A549 (cell line): ENCODE measurements around the gene GPNMB.

Experiments
- EHMT2 ChIP-seq: fragments of 200-600 bp; sonication (generic); IDR thresholded peaks from 2 replicates; pipeline ENCODE4 v1.6.1; 2016; ENCODE audit warnings: antibody characterized with exemption, low read depth, mild to moderate bottlenecking, moderate library complexity
- HOXA7 ChIP-seq: fragments of 250-450 bp; sonication (Bioruptor Pico); IDR thresholded peaks from 2 replicates; pipeline ENCODE4 v1.5.0; 2020; ENCODE audit warnings: mild to moderate bottlenecking, moderate library complexity
- JUNB ChIP-seq: fragments of >200 bp; sonication (Bioruptor Twin); formaldehyde crosslinking; IDR thresholded peaks from 2 replicates; pipeline ENCODE4 v1.6.1; 2016
- RCOR1 ChIP-seq: fragments of 150-350 bp; IDR thresholded peaks from 2 replicates; pipeline ENCODE4 v1.6.1; 2014; ENCODE audit warnings: antibody characterized with exemption, low read length, low read depth
- RFX5 ChIP-seq: fragments of 450-650 bp; IDR thresholded peaks from 2 replicates; pipeline ENCODE4 v1.7.1; 2014; ENCODE audit warnings: antibody characterized with exemption, mild to moderate bottlenecking, moderate library complexity
- SMC3 ChIP-seq: fragments of >200 bp; sonication (Bioruptor Twin); formaldehyde crosslinking; IDR thresholded peaks from 3 replicates; pipeline ENCODE4 v1.6.1; 2018; ENCODE audit warnings: inconsistent platforms
- TFCP2L1 ChIP-seq: fragments of 250-450 bp; sonication (Bioruptor Pico); IDR thresholded peaks from 2 replicates; pipeline ENCODE4 v1.5.0; 2021; ENCODE audit warnings: mild to moderate bottlenecking
- TF ChIP-seq, protein P1 (sequence below): fragments of >200 bp; sonication (Bioruptor Twin); formaldehyde crosslinking; IDR thresholded peaks from 3 replicates; pipeline ENCODE4 v1.5.1; 2016
- TF ChIP-seq, protein P2 (sequence below): IDR thresholded peaks from 2 replicates; pipeline ENCODE4 v1.6.1; 2012
- TF ChIP-seq, protein P3 (sequence below): fragments of 200-600 bp; sonication (generic); IDR thresholded peaks from 2 replicates; pipeline ENCODE4 v1.6.1; 2016; ENCODE audit warnings: antibody characterized with exemption, mild to moderate bottlenecking, moderate library complexity
- TF ChIP-seq, protein P4 (sequence below): fragments of 450-650 bp; IDR thresholded peaks from 2 replicates; pipeline ENCODE4 v1.6.1; 2014; ENCODE audit warnings: antibody characterized with exemption

- TF ChIP-seq, protein P1, sequence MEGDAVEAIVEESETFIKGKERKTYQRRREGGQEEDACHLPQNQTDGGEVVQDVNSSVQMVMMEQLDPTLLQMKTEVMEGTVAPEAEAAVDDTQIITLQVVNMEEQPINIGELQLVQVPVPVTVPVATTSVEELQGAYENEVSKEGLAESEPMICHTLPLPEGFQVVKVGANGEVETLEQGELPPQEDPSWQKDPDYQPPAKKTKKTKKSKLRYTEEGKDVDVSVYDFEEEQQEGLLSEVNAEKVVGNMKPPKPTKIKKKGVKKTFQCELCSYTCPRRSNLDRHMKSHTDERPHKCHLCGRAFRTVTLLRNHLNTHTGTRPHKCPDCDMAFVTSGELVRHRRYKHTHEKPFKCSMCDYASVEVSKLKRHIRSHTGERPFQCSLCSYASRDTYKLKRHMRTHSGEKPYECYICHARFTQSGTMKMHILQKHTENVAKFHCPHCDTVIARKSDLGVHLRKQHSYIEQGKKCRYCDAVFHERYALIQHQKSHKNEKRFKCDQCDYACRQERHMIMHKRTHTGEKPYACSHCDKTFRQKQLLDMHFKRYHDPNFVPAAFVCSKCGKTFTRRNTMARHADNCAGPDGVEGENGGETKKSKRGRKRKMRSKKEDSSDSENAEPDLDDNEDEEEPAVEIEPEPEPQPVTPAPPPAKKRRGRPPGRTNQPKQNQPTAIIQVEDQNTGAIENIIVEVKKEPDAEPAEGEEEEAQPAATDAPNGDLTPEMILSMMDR, result no peak
- TF ChIP-seq, protein P2, sequence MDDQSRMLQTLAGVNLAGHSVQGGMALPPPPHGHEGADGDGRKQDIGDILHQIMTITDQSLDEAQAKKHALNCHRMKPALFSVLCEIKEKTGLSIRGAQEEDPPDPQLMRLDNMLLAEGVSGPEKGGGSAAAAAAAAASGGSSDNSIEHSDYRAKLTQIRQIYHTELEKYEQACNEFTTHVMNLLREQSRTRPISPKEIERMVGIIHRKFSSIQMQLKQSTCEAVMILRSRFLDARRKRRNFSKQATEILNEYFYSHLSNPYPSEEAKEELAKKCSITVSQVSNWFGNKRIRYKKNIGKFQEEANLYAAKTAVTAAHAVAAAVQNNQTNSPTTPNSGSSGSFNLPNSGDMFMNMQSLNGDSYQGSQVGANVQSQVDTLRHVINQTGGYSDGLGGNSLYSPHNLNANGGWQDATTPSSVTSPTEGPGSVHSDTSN, result no peak
- no peak for TF ChIP-seq TFCP2L1
- TF ChIP-seq RCOR1, result no peak
- TF ChIP-seq, protein P3, sequence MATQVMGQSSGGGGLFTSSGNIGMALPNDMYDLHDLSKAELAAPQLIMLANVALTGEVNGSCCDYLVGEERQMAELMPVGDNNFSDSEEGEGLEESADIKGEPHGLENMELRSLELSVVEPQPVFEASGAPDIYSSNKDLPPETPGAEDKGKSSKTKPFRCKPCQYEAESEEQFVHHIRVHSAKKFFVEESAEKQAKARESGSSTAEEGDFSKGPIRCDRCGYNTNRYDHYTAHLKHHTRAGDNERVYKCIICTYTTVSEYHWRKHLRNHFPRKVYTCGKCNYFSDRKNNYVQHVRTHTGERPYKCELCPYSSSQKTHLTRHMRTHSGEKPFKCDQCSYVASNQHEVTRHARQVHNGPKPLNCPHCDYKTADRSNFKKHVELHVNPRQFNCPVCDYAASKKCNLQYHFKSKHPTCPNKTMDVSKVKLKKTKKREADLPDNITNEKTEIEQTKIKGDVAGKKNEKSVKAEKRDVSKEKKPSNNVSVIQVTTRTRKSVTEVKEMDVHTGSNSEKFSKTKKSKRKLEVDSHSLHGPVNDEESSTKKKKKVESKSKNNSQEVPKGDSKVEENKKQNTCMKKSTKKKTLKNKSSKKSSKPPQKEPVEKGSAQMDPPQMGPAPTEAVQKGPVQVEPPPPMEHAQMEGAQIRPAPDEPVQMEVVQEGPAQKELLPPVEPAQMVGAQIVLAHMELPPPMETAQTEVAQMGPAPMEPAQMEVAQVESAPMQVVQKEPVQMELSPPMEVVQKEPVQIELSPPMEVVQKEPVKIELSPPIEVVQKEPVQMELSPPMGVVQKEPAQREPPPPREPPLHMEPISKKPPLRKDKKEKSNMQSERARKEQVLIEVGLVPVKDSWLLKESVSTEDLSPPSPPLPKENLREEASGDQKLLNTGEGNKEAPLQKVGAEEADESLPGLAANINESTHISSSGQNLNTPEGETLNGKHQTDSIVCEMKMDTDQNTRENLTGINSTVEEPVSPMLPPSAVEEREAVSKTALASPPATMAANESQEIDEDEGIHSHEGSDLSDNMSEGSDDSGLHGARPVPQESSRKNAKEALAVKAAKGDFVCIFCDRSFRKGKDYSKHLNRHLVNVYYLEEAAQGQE, result no peak
- no peak for TF ChIP-seq EHMT2
- no peak for TF ChIP-seq RFX5
- no peak for TF ChIP-seq SMC3
- TF ChIP-seq, protein P4, sequence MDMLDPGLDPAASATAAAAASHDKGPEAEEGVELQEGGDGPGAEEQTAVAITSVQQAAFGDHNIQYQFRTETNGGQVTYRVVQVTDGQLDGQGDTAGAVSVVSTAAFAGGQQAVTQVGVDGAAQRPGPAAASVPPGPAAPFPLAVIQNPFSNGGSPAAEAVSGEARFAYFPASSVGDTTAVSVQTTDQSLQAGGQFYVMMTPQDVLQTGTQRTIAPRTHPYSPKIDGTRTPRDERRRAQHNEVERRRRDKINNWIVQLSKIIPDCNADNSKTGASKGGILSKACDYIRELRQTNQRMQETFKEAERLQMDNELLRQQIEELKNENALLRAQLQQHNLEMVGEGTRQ, result no peak
- TF ChIP-seq HOXA7 (CRISPR knock-in tag), result no peak
- no peak for TF ChIP-seq JUNB
These were observed 7.6 kb downstream of the GPNMB start for GRCh38 chr7:23254051-23254681.
